ENCODE measurements around the gene PIK3CA.
A peak's percentile ranks its signal among the peaks of the same experiment; 100 is the strongest.

Gene PIK3CA

DNA sequence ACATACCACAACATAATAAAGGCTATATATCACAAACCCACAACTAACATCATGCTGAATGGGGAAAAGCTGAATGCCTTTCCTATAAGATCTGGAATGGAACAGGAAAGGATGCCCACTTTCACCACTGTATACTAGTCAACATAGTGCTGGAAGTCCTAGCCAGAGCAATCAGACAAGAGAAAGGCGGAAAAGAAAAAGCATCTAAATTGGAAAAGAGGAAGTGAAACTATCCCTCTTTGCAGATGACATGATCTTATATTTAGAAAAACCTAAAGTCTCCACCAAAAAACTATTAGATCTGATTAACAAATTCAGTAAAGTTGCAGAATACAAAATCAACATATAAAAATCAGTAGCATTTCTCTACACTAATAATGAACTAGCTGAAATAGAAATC, 14.6 kb upstream of the PIK3CA start:
- Histone ChIP-seq H3K27me3 (ENCODE audit: control insufficient read depth in 1 of 2, insufficient read depth in 2 of 2, low read length in 2 of 2) (no peaks in the 10 kb centered on the region), H3K9ac (ENCODE audit: low read depth in 1 of 2, low read length in 2 of 2) (no peak overlapping the region), H3K9me3 (ENCODE audit: control insufficient read depth in 1 of 2, low read length in 2 of 2) (no peaks in the 10 kb centered on the region), H3K36me3 (ENCODE audit: control insufficient read depth in 1 of 2, insufficient read depth in 2 of 2, low read length in 2 of 2) (no peaks in the 10 kb centered on the region), H3K27ac (ENCODE audit: low read depth, low read length) (no peak overlapping the region), H3K4me3 (ENCODE audit: low read depth in 1 of 2, low read length in 2 of 2) (no peak overlapping the region), H3K4me1 (ENCODE audit: control insufficient read depth in 1 of 2, insufficient read depth in 2 of 2, low read length in 2 of 2) (no peaks in the 10 kb centered on the region)

DNA sequence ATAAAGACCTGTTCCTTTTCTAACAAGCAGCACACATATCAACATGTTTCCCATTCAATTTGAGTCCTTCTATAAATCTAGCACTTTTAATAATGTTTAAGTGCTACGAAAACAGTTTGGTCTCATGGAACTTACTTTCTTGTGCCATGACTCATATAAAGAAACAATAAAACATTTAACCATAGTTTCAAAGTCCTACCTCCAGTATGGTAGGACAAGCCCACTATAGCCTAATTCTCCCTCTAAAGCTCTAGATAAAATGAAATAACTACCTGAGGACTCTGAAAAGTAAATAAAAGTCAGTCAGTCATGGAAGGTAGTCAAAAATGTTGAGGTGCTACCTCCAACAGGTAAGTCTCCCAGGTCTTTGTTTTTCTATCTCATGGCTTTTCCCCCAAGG, 12.0 kb upstream of the PIK3CA start:
- Histone ChIP-seq H3K4me3 (ENCODE audit: low read depth in 1 of 2, low read length in 2 of 2) (no peak overlapping the region), H3K9me3 (ENCODE audit: control insufficient read depth in 1 of 2, low read length in 2 of 2) (no peaks in the 10 kb centered on the region), H3K36me3 (ENCODE audit: control insufficient read depth in 1 of 2, insufficient read depth in 2 of 2, low read length in 2 of 2) (no peaks in the 10 kb centered on the region), H3K4me1 (ENCODE audit: control insufficient read depth in 1 of 2, insufficient read depth in 2 of 2, low read length in 2 of 2) (no peaks in the 10 kb centered on the region), H3K9ac (ENCODE audit: low read depth in 1 of 2, low read length in 2 of 2) (no peak overlapping the region), H3K27me3 (ENCODE audit: control insufficient read depth in 1 of 2, insufficient read depth in 2 of 2, low read length in 2 of 2) (no peaks in the 10 kb centered on the region), H3K27ac (ENCODE audit: low read depth, low read length) (no peak overlapping the region)

DNA sequence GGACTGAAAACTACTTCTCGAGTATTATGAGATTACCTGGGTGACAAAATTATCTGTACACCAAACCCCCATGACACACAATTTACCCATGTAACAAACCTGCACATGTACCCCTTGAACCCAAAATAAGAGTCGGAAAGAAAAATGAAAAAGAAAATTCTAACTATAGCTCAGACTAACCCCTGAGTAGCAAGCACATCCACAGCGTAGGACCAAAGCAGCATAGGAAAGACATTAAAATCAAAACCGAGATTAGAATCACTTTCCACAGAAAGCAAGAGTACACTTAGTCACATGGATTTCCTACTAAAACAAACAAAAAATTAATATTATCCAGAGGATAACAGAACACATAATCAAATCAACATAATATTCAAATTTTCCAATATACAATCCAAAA, 6.3 kb upstream of the PIK3CA start:
- Histone ChIP-seq H3K9ac (ENCODE audit: low read depth in 1 of 2, low read length in 2 of 2) (no peak overlapping the region), H3K36me3 (ENCODE audit: control insufficient read depth in 1 of 2, insufficient read depth in 2 of 2, low read length in 2 of 2) (no peaks in the 10 kb centered on the region), H3K9me3 (ENCODE audit: control insufficient read depth in 1 of 2, low read length in 2 of 2) (no peaks in the 10 kb centered on the region), H3K4me3 (ENCODE audit: low read depth in 1 of 2, low read length in 2 of 2) (no peak overlapping the region), H3K4me1 (ENCODE audit: control insufficient read depth in 1 of 2, insufficient read depth in 2 of 2, low read length in 2 of 2) (no peaks in the 10 kb centered on the region), H3K27ac (ENCODE audit: low read depth, low read length) (no peak overlapping the region), H3K27me3 (ENCODE audit: control insufficient read depth in 1 of 2, insufficient read depth in 2 of 2, low read length in 2 of 2) (no peaks in the 10 kb centered on the region)

DNA sequence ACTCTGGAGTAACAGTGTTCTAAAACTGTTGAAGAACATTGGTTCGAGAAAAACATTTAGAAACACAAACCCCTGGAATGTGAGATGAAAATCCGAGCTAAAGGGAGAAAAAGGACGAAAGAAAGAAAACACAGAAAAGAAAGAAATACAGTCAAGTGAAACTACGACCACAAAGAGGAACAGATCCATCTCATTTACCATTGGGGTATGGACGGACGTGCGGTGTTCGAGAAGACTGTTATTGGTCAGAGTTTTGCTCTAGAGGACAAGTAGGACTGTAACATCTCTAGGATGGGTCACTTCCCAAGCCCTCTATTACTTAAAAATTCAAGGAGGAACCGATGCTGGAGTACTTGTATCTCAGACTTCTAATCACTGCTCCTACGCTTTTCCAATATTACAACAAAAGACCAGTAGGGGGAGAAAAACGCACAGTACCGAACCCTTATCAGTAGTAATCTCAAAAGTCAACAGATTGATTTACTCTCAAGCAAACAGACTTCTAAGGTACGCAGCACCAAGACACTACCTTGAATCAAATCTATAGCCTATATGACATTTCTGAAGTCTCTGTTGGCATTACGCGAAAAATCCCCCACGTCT, 1.1 kb upstream of the PIK3CA start:
- peak overlapping the region; percentile 67 for H3K27ac ChIP-seq (ENCODE audit: low read depth, low read length)

DNA sequence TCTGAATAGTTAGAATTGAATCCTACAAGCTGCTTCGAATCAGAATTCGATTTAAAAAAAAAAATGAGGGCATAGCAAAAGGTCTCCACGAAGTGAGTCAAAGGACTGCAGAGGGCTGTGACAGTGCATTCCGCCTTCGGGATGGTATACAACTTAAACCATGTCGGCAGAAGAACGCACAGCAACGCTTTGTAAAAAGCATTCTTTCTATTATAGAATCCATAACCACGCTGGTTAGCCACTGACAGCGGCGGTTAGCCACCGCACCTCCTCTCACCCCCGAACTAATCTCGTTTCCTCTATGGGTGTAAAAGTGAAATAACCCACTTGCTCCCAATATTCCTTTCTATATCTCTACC, 664 bp upstream of the PIK3CA start:
- Histone ChIP-seq H3K27me3 (ENCODE audit: control insufficient read depth in 1 of 2, insufficient read depth in 2 of 2, low read length in 2 of 2) (no peaks in the 10 kb centered on the region), H3K36me3 (ENCODE audit: control insufficient read depth in 1 of 2, insufficient read depth in 2 of 2, low read length in 2 of 2) (no peaks in the 10 kb centered on the region), H3K27ac (ENCODE audit: low read depth, low read length) (peak overlapping the region; percentile 67), H3K4me1 (ENCODE audit: control insufficient read depth in 1 of 2, insufficient read depth in 2 of 2, low read length in 2 of 2) (peaks cover 9 to 19% of the 10 kb centered on the region in 2 donors), H3K9me3 (ENCODE audit: control insufficient read depth in 1 of 2, low read length in 2 of 2) (no peaks in the 10 kb centered on the region), H3K9ac (ENCODE audit: low read depth in 1 of 2, low read length in 2 of 2) (peak overlapping the region; percentile 84 to 90), H3K4me3 (ENCODE audit: low read depth in 1 of 2, low read length in 2 of 2) (peak overlapping the region; percentile 92 to 97)

More for the DNA sequence above, 1.1 kb upstream of the PIK3CA start:
- no peaks in the 10 kb centered on the region for H3K27me3 ChIP-seq (ENCODE audit: control insufficient read depth in 1 of 2, insufficient read depth in 2 of 2, low read length in 2 of 2)
- peaks cover 9 to 19% of the 10 kb centered on the region in 2 donors for H3K4me1 ChIP-seq (ENCODE audit: control insufficient read depth in 1 of 2, insufficient read depth in 2 of 2, low read length in 2 of 2)
- H3K9me3 ChIP-seq (ENCODE audit: control insufficient read depth in 1 of 2, low read length in 2 of 2), result no peaks in the 10 kb centered on the region
- no peaks in the 10 kb centered on the region for H3K36me3 ChIP-seq (ENCODE audit: control insufficient read depth in 1 of 2, insufficient read depth in 2 of 2, low read length in 2 of 2)
- peak overlapping the region; percentile 84 to 90 for H3K9ac ChIP-seq (ENCODE audit: low read depth in 1 of 2, low read length in 2 of 2)
- H3K4me3 ChIP-seq (ENCODE audit: low read depth in 1 of 2, low read length in 2 of 2), result peak overlapping the region; percentile 92 to 97

DNA sequence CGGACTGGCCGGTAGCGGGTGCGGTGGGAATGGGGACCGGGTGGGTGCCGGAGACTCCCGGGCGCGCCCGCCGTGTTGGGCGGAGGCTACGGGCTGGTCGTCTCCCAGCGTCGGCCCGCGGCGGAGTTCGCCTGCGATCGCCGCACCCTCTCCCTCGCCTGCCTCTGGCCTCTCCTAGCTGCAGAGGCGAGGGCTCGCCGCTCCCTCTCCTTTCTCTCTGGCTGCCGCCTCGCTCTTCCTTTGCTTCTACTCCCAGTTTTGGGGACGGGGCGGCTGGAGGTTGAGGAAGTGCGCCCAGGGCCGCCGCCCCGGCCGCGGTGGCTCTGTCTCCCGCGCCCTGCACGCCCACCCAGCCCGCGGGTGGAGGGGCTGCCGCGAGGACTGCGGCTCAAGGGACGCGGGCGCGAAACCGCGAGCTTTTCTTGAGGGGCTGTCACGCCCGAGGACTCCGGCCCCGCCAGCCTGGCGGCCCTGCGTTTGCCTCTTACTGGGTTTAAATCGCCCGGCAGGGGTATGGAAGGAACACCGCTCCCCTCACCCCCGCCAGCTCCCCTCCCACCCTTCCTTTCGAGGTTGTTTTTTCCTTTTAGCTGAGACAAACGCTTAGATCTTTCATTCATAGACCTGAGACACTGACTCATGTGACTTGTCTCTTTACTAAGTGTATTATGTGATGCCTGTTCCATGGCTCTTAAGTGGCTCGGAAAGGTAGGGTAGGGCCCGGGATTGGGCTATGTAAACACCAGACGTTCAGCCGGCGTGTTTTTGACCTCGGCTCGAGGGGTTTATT, 654 bp downstream of the PIK3CA start:
- H3K27me3 ChIP-seq (ENCODE audit: control insufficient read depth in 1 of 2, insufficient read depth in 2 of 2, low read length in 2 of 2), result no peaks in the 10 kb centered on the region
- peaks cover 9 to 19% of the 10 kb centered on the region in 2 donors for H3K4me1 ChIP-seq (ENCODE audit: control insufficient read depth in 1 of 2, insufficient read depth in 2 of 2, low read length in 2 of 2)
- no peaks in the 10 kb centered on the region for H3K36me3 ChIP-seq (ENCODE audit: control insufficient read depth in 1 of 2, insufficient read depth in 2 of 2, low read length in 2 of 2)
- peak overlapping the region; percentile 85 to 92 for H3K4me3 ChIP-seq (ENCODE audit: low read depth in 1 of 2, low read length in 2 of 2)
- peak overlapping the region; percentile 83 for H3K9ac ChIP-seq (ENCODE audit: low read depth in 1 of 2, low read length in 2 of 2)
- H3K9me3 ChIP-seq (ENCODE audit: control insufficient read depth in 1 of 2, low read length in 2 of 2), result no peaks in the 10 kb centered on the region
- H3K27ac ChIP-seq (ENCODE audit: low read depth, low read length), result peak overlapping the region; percentile 86

DNA sequence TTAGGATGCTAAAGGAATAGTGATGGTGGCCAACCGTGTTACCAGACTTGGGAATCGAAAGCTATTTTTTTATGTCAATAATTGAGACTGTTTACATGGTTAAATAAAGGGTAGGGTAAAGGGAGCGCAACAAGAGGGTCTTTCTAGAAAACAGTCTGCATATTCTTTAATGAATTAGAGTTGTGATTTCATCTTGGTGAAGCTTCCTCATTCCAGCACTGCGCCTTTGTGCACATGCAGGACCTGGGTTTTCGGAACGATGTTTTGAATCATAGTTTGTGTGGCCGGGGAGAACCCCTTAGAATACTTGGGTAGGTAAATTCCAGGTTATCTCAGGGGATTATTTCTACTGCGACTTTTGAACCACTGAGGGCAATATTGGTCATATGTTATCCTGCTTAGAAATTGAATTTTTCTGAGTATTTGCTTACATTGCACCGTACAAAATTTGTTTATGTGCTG, 1.3 kb downstream of the PIK3CA start:
- H3K9me3 ChIP-seq (ENCODE audit: control insufficient read depth in 1 of 2, low read length in 2 of 2), result no peaks in the 10 kb centered on the region
- H3K36me3 ChIP-seq (ENCODE audit: control insufficient read depth in 1 of 2, insufficient read depth in 2 of 2, low read length in 2 of 2), result no peaks in the 10 kb centered on the region
- H3K27me3 ChIP-seq (ENCODE audit: control insufficient read depth in 1 of 2, insufficient read depth in 2 of 2, low read length in 2 of 2), result no peaks in the 10 kb centered on the region
- H3K4me1 ChIP-seq (ENCODE audit: control insufficient read depth in 1 of 2, insufficient read depth in 2 of 2, low read length in 2 of 2), result peaks cover 9 to 19% of the 10 kb centered on the region in 2 donors
- H3K4me3 ChIP-seq (ENCODE audit: low read depth in 1 of 2, low read length in 2 of 2), result peak overlapping the region; percentile 85 to 92
- no peak overlapping the region for H3K27ac ChIP-seq (ENCODE audit: low read depth, low read length)
- H3K9ac ChIP-seq (ENCODE audit: low read depth in 1 of 2, low read length in 2 of 2), result peak overlapping the region; percentile 83

DNA sequence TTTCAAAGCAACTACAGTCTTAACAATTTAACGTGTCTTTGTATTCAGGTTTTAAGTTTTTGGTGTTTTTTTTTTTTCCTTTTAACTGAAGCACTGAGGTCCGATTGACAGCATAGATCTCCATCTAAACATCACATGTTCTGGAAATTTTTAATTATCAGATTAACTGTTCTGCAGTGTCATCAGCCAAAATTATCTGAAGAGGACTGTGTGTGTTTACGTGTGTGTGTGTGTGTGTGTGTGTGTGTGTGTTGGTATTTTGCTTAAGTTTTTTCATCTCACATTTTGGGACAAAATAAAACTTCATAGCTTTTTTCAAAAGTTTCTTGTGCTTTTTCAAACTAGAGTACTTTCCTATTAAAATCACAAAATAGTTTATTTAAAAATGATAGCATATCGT, 1.8 kb downstream of the PIK3CA start:
- no peaks in the 10 kb centered on the region for H3K9me3 ChIP-seq (ENCODE audit: control insufficient read depth in 1 of 2, low read length in 2 of 2)
- peak overlapping the region; percentile 83 for H3K9ac ChIP-seq (ENCODE audit: low read depth in 1 of 2, low read length in 2 of 2)
- H3K4me3 ChIP-seq (ENCODE audit: low read depth in 1 of 2, low read length in 2 of 2), result peak overlapping the region; percentile 85 to 92
- H3K27me3 ChIP-seq (ENCODE audit: control insufficient read depth in 1 of 2, insufficient read depth in 2 of 2, low read length in 2 of 2), result no peaks in the 10 kb centered on the region
- peaks cover 9 to 19% of the 10 kb centered on the region in 2 donors for H3K4me1 ChIP-seq (ENCODE audit: control insufficient read depth in 1 of 2, insufficient read depth in 2 of 2, low read length in 2 of 2)
- no peak overlapping the region for H3K27ac ChIP-seq (ENCODE audit: low read depth, low read length)
- H3K36me3 ChIP-seq (ENCODE audit: control insufficient read depth in 1 of 2, insufficient read depth in 2 of 2, low read length in 2 of 2), result no peaks in the 10 kb centered on the region

DNA sequence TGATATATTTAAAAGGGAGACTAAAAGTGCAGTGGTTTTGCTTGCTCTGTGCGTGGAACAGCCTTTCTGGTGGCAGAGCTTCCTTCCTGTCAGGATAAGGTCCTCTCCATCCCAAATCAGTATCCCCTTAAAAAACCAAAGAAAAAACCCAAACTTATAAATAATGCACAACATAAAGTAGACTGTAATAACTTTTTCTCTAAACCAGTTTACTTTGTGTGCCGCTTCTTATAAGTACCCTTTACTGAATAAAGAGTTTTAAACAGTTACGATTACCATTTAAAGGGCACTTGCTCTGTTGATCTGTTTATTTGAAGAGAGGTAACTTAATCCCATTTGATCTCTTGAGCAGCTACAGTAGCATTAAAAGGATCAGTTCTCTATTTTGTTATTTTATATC, 2.5 kb downstream of the PIK3CA start:
- H3K27ac ChIP-seq (ENCODE audit: low read depth, low read length), result no peak overlapping the region
- no peaks in the 10 kb centered on the region for H3K9me3 ChIP-seq (ENCODE audit: control insufficient read depth in 1 of 2, low read length in 2 of 2)
- no peaks in the 10 kb centered on the region for H3K27me3 ChIP-seq (ENCODE audit: control insufficient read depth in 1 of 2, insufficient read depth in 2 of 2, low read length in 2 of 2)
- H3K4me3 ChIP-seq (ENCODE audit: low read depth in 1 of 2, low read length in 2 of 2), result no peak overlapping the region
- H3K36me3 ChIP-seq (ENCODE audit: control insufficient read depth in 1 of 2, insufficient read depth in 2 of 2, low read length in 2 of 2), result no peaks in the 10 kb centered on the region
- peaks cover 9 to 19% of the 10 kb centered on the region in 2 donors for H3K4me1 ChIP-seq (ENCODE audit: control insufficient read depth in 1 of 2, insufficient read depth in 2 of 2, low read length in 2 of 2)
- no peak overlapping the region for H3K9ac ChIP-seq (ENCODE audit: low read depth in 1 of 2, low read length in 2 of 2)

DNA sequence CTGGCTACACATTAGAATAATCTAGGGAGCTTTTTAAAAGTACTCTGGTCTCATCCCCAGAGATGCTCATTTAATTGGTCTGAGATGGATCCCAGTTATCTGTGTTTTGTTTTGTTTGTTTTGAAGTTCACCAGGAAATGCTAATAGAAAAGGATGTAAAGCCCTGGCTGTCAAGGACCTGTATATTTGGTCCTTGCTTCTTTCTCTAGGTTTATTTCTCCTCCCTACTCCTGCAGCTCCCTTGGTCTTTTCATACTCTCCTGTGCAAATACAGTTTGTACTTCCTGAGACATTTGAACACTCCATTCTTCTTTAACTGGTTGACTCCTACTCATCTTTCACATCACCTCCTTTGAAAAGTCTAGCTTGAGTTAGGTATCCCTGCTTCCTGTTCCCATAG, 3.3 kb downstream of the PIK3CA start:
- Histone ChIP-seq H3K27ac (ENCODE audit: low read depth, low read length) (no peak overlapping the region), H3K9ac (ENCODE audit: low read depth in 1 of 2, low read length in 2 of 2) (no peak overlapping the region), H3K36me3 (ENCODE audit: control insufficient read depth in 1 of 2, insufficient read depth in 2 of 2, low read length in 2 of 2) (no peaks in the 10 kb centered on the region), H3K4me1 (ENCODE audit: control insufficient read depth in 1 of 2, insufficient read depth in 2 of 2, low read length in 2 of 2) (peaks cover 9 to 19% of the 10 kb centered on the region in 2 donors), H3K9me3 (ENCODE audit: control insufficient read depth in 1 of 2, low read length in 2 of 2) (no peaks in the 10 kb centered on the region), H3K27me3 (ENCODE audit: control insufficient read depth in 1 of 2, insufficient read depth in 2 of 2, low read length in 2 of 2) (no peaks in the 10 kb centered on the region), H3K4me3 (ENCODE audit: low read depth in 1 of 2, low read length in 2 of 2) (no peak overlapping the region)
